IPS-18c (cell line): Measurements from ENCODE around the gene SUPT4H1.
"Not testable (repeated sequence)": the region's sequence is repeated elsewhere in the genome, so short reads cannot be mapped to it uniquely, and the experiment has no call there.

ENCODE experiments used
- H3K4me3 ChIP-seq: 2 replicates; pipeline ENCODE4 v1.7.0; 2013; ENCODE audit warnings: low read depth, mild to moderate bottlenecking, low read length, moderate library complexity; ENCODE audit not compliant: insufficient read depth
- H3K9me3 ChIP-seq: one replicate; pipeline ENCODE4 v1.6.1; 2013; ENCODE audit warnings: mild to moderate bottlenecking, low read length, moderate library complexity; ENCODE audit not compliant: control insufficient read depth, insufficient read depth

SUPT4H1 gene

GRCh38 chr17:58351831-58352595, at the start of gene SUPT4H1:
Gene SUPT4H1 (minus strand): TSS chr17:58352201. CDS start chr17:58352135, 66 bp downstream.
- no peaks in the 10 kb centered on the region for H3K9me3 ChIP-seq

GRCh38 chr17:58401287-58401686, 49.3 kb upstream of the SUPT4H1 start:
- H3K9me3 ChIP-seq = no peaks in the 10 kb centered on the region
- H3K4me3 ChIP-seq = no peak overlapping the region

More at GRCh38 chr17:58351831-58352595, at the start of gene SUPT4H1:
- H3K4me3 ChIP-seq = peak within 1 kb of the TSS; percentile 95

- Histone ChIP-seq H3K4me3 (no peak overlapping the region), H3K9me3 (no peaks in the 10 kb centered on the region)
Observed at GRCh38 chr17:58400826-58401225, 48.8 kb upstream of the SUPT4H1 start.

- Histone ChIP-seq H3K4me3 (no peak overlapping the region), H3K9me3 (no peaks in the 10 kb centered on the region)
Observed at GRCh38 chr17:58399974-58400373, 48.0 kb upstream of the SUPT4H1 start.

- no peak overlapping the region for H3K4me3 ChIP-seq
- H3K9me3 ChIP-seq = no peaks in the 10 kb centered on the region
Observed at GRCh38 chr17:58398574-58399266, 46.7 kb upstream of the SUPT4H1 start.

- H3K9me3 ChIP-seq, H3K4me3 ChIP-seq: not testable (repeated sequence)
Observed at GRCh38 chr17:58397421-58397820, 45.4 kb upstream of the SUPT4H1 start.

GRCh38 chr17:58396173-58396572, 44.2 kb upstream of the SUPT4H1 start:
- no peaks in the 10 kb centered on the region for H3K9me3 ChIP-seq
- no peak overlapping the region for H3K4me3 ChIP-seq

GRCh38 chr17:58394534-58395223, 42.7 kb upstream of the SUPT4H1 start:
- Histone ChIP-seq H3K4me3 (no peak overlapping the region), H3K9me3 (no peaks in the 10 kb centered on the region)

- Histone ChIP-seq H3K9me3 (no peaks in the 10 kb centered on the region), H3K4me3 (no peak overlapping the region)
Observed at GRCh38 chr17:58391302-58391984, 39.4 kb upstream of the SUPT4H1 start.

GRCh38 chr17:58390884-58391283, 38.9 kb upstream of the SUPT4H1 start:
- H3K4me3 ChIP-seq = no peak overlapping the region
- no peaks in the 10 kb centered on the region for H3K9me3 ChIP-seq

GRCh38 chr17:58388302-58389190, 36.5 kb upstream of the SUPT4H1 start:
- Histone ChIP-seq H3K4me3 (no peak overlapping the region), H3K9me3 (no peaks in the 10 kb centered on the region)

- Histone ChIP-seq H3K4me3 (no peak overlapping the region), H3K9me3 (no peaks in the 10 kb centered on the region)
Observed at GRCh38 chr17:58387834-58388233, 35.8 kb upstream of the SUPT4H1 start.

- Histone ChIP-seq H3K9me3 (no peaks in the 10 kb centered on the region), H3K4me3 (no peak overlapping the region)
Observed at GRCh38 chr17:58386708-58387107, 34.7 kb upstream of the SUPT4H1 start.

GRCh38 chr17:58385359-58385899, 33.4 kb upstream of the SUPT4H1 start:
- Histone ChIP-seq H3K9me3 (no peaks in the 10 kb centered on the region), H3K4me3 (no peak overlapping the region)

GRCh38 chr17:58384897-58385296, 32.9 kb upstream of the SUPT4H1 start:
- Histone ChIP-seq H3K4me3 (no peak overlapping the region), H3K9me3 (no peaks in the 10 kb centered on the region)

GRCh38 chr17:58383892-58384462, 32.0 kb upstream of the SUPT4H1 start:
- Histone ChIP-seq H3K4me3 (no peak overlapping the region), H3K9me3 (no peaks in the 10 kb centered on the region)
